PC-3 (cell line): Measurements from ENCODE around the gene AFAP1L2.

Experiments
- CTCF ChIP-seq: fragments of 300-600 bp; sonication (generic); conservative IDR thresholded peaks from 2 replicates; pipeline ENCODE4 v1.5.1; 2017; ENCODE audit warnings: antibody characterized with exemption, low read depth, mild to moderate bottlenecking, low read length
- EZH2phosphoT487 ChIP-seq: fragments of 300-600 bp; sonication (generic); IDR thresholded peaks from 2 replicates; pipeline ENCODE4 v1.6.1; 2018; ENCODE audit warnings: mild to moderate bottlenecking, antibody characterized with exemption, low read length, borderline replicate concordance

- no peak for TF ChIP-seq CTCF
- no peak for TF ChIP-seq EZH2phosphoT487
These were observed 133.1 kb downstream of the AFAP1L2 start for GRCh38 chr10:114271075-114271778.
